ENCODE measurements around the gene CACNG5. TPM values are rescaled to one million over a fixed set of nuclear protein-coding genes. Genes with fewer than 3 reads are reported as not detected.

The CACNG5 gene
- total and polyA plus RNA-seq, 2 experiments from 2014 or later, result 1.8 to 3.3 TPM

GRCh38 chr17:66893863-66894262 is 58.9 kb downstream of the CACNG5 start:
- Histone ChIP-seq H3K27me3 (ENCODE audit: insufficient read depth) (no peaks in the 10 kb centered on the region), H3K4me1 (ENCODE audit: insufficient read depth) (no peaks in the 10 kb centered on the region), H4K20me1 (replicated peaks; ENCODE audit: insufficient read depth) (no peaks in the 10 kb centered on the region), H3K36me3 (ENCODE audit: insufficient read depth) (no peaks in the 10 kb centered on the region), H3K4me3 (no peak overlapping the region), H3K79me2 (replicated peaks; ENCODE audit: insufficient read depth) (no peaks in the 10 kb centered on the region), H3F3A (replicated peaks; ENCODE audit: low read depth) (no peaks in the 10 kb centered on the region), H3K9me2 (ENCODE audit: insufficient read depth) (0 out of 2 replicates have a peak, but pooled peaks cover 6% of the 10 kb centered on the region), H3K4me2 (no peak overlapping the region), H3K27ac (ENCODE audit: low read depth) (no peak overlapping the region), H2AFZ (no peak overlapping the region)
- peaks cover 11% of the 10 kb centered on the region for H3K27me3 Mint-ChIP-seq (ENCODE audit: insufficient read depth, low read depth, poor library complexity)
- peaks cover 7% of the 10 kb centered on the region; the same call in 2 of the 3 replicates for H3K4me1 Mint-ChIP-seq
- ATAC-seq (no peak), DNase-seq (ENCODE audit: low spot score) (no peak)
- H3K4me3 Mint-ChIP-seq, result no peak overlapping the region
- peaks cover 5% of the 10 kb centered on the region for H3K9me3 Mint-ChIP-seq
- TF ChIP-seq ETS1 (IDR thresholded peaks at IDR 0.05), result no peak
- TF ChIP-seq POLR2AphosphoS5 (IDR thresholded peaks at IDR 0.05; ENCODE audit: low read depth), result no peak
- TF ChIP-seq EZH2 (IDR thresholded peaks at IDR 0.05; ENCODE audit: low read depth, unreplicated experiment), result no peak
- TF ChIP-seq STAT1 (IDR thresholded peaks at IDR 0.05; ENCODE audit: unreplicated experiment), result no peak
- no peak for TF ChIP-seq EZH2phosphoT487 (IDR thresholded peaks at IDR 0.05; ENCODE audit: unreplicated experiment)
- no peak for TF ChIP-seq CREB1 (CRISPR knock-in tag; IDR thresholded peaks at IDR 0.05; ENCODE audit: low read depth)
- no peak for TF ChIP-seq REST (IDR thresholded peaks at IDR 0.05; ENCODE audit: unreplicated experiment)
- no peak for TF ChIP-seq CTCF (conservative IDR thresholded peaks at IDR 0.05; ENCODE audit: low read depth in 2 of 2)
- TF ChIP-seq ZNF114 (CRISPR knock-in tag; IDR thresholded peaks at IDR 0.05), result no peak
- no peak for TF ChIP-seq NANOG (IDR thresholded peaks at IDR 0.05; ENCODE audit: borderline replicate concordance)
- no peak for TF ChIP-seq ZNF331 (CRISPR knock-in tag; IDR thresholded peaks at IDR 0.05; ENCODE audit: low read depth)
- TF ChIP-seq JUNB (IDR thresholded peaks at IDR 0.05; ENCODE audit: unreplicated experiment), result no peak
- no peak for TF ChIP-seq ZNF462 (CRISPR knock-in tag; IDR thresholded peaks at IDR 0.05)
- H3K36me3 Mint-ChIP-seq (ENCODE audit: low read depth), result peaks cover 7% of the 10 kb centered on the region; the same call in 1 of the 3 replicates
- H3K27ac Mint-ChIP-seq, result no peak overlapping the region

Measured in GM23338 (cell line).